HEK293 (cell line): ENCODE measurements around the gene ERRFI1.

ENCODE experiments used
- BCL11A ChIP-seq: fragments of 450-650 bp; formaldehyde crosslinking; IDR thresholded peaks from 2 replicates; pipeline ENCODE4 v1.5.1; 2016; ENCODE audit warnings: low read depth, missing biosample characterization, missing genetic modification characterization
- BCL11B ChIP-seq: fragments of 450-650 bp; formaldehyde crosslinking; IDR thresholded peaks from 2 replicates; pipeline ENCODE4 v1.5.1; 2016; ENCODE audit warnings: low read depth, missing biosample characterization, missing genetic modification characterization
- MYNN ChIP-seq: fragments of 450-650 bp; formaldehyde crosslinking; IDR thresholded peaks from 2 replicates; pipeline ENCODE4 v1.5.1; 2016; ENCODE audit warnings: missing biosample characterization, missing genetic modification characterization, borderline replicate concordance
- OVOL3 ChIP-seq: fragments of 450-650 bp; formaldehyde crosslinking; IDR thresholded peaks from 2 replicates; pipeline ENCODE4 v1.5.1; 2016; ENCODE audit warnings: missing biosample characterization, missing genetic modification characterization
- PRDM1 ChIP-seq: fragments of 450-650 bp; formaldehyde crosslinking; IDR thresholded peaks from 2 replicates; pipeline ENCODE4; 2016; ENCODE audit warnings: missing biosample characterization, missing genetic modification characterization
- SCRT1 ChIP-seq: fragments of 450-650 bp; formaldehyde crosslinking; IDR thresholded peaks from 2 replicates; pipeline ENCODE4 v1.5.1; 2016; ENCODE audit warnings: missing biosample characterization, missing genetic modification characterization, borderline replicate concordance
- SP7 ChIP-seq: fragments of 450-650 bp; formaldehyde crosslinking; IDR thresholded peaks from 2 replicates; pipeline ENCODE4 v1.5.1; 2016; ENCODE audit warnings: missing biosample characterization, missing genetic modification characterization
- WT1 ChIP-seq: fragments of 450-650 bp; formaldehyde crosslinking; IDR thresholded peaks from 2 replicates; pipeline ENCODE4 v1.5.1; 2016; ENCODE audit warnings: missing biosample characterization, missing genetic modification characterization
- ZBTB7A ChIP-seq: fragments of 450-650 bp; formaldehyde crosslinking; IDR thresholded peaks from 2 replicates; pipeline ENCODE4 v1.5.1; 2016; ENCODE audit warnings: low read depth, missing biosample characterization, missing genetic modification characterization
- ZNF239 ChIP-seq: fragments of 450-650 bp; formaldehyde crosslinking; IDR thresholded peaks from 2 replicates; pipeline ENCODE4 v1.5.1; 2016; ENCODE audit warnings: missing biosample characterization, missing genetic modification characterization
- ZNF248 ChIP-seq: fragments of 450-650 bp; formaldehyde crosslinking; IDR thresholded peaks from 2 replicates; pipeline ENCODE4 v1.5.1; 2017; ENCODE audit warnings: missing biosample characterization, missing genetic modification characterization
- ZNF341 ChIP-seq: fragments of 450-650 bp; formaldehyde crosslinking; IDR thresholded peaks from 2 replicates; pipeline ENCODE4; 2016; ENCODE audit warnings: low read depth, missing biosample characterization, missing genetic modification characterization
- ZNF514 ChIP-seq: fragments of 450-650 bp; formaldehyde crosslinking; IDR thresholded peaks from 2 replicates; pipeline ENCODE4 v1.5.1; 2016; ENCODE audit warnings: missing biosample characterization, missing genetic modification characterization
- ZNF530 ChIP-seq: fragments of 450-650 bp; formaldehyde crosslinking; IDR thresholded peaks from 2 replicates; pipeline ENCODE4 v1.5.1; 2016; ENCODE audit warnings: low read depth, missing biosample characterization, missing genetic modification characterization
- ZNF561 ChIP-seq: fragments of 450-650 bp; IDR thresholded peaks from 2 replicates; pipeline ENCODE4 v1.5.1; 2018; ENCODE audit warnings: missing biosample characterization, missing genetic modification characterization, borderline replicate concordance
- ZNF785 ChIP-seq: fragments of 450-650 bp; formaldehyde crosslinking; IDR thresholded peaks from 2 replicates; pipeline ENCODE4 v1.5.1; 2016; ENCODE audit warnings: missing biosample characterization, missing genetic modification characterization
- ZNF791 ChIP-seq: fragments of 450-650 bp; formaldehyde crosslinking; IDR thresholded peaks from 2 replicates; pipeline ENCODE4 v1.5.1; 2016; ENCODE audit warnings: missing biosample characterization, missing genetic modification characterization
- TF ChIP-seq, protein P1 (sequence below): IDR thresholded peaks from 2 replicates; pipeline ENCODE4 v1.6.1; 2011; ENCODE audit warnings: mild to moderate bottlenecking, low read depth, low read length, borderline replicate concordance
- TF ChIP-seq, protein P2 (sequence below): fragments of 450-650 bp; formaldehyde crosslinking; IDR thresholded peaks from 2 replicates; pipeline ENCODE4 v1.5.1; 2016; ENCODE audit warnings: missing biosample characterization, missing genetic modification characterization
- TF ChIP-seq, protein P3 (sequence below): fragments of 450-650 bp; formaldehyde crosslinking; IDR thresholded peaks from 2 replicates; pipeline ENCODE4 v1.5.1; 2016; ENCODE audit warnings: missing biosample characterization, missing genetic modification characterization
- TF ChIP-seq, protein P4 (sequence below): fragments of 450-650 bp; formaldehyde crosslinking; IDR thresholded peaks from 2 replicates; pipeline ENCODE4 v1.5.1; 2017; ENCODE audit warnings: missing biosample characterization, mild to moderate bottlenecking, missing genetic modification characterization, moderate library complexity

The ERRFI1 gene

DNA sequence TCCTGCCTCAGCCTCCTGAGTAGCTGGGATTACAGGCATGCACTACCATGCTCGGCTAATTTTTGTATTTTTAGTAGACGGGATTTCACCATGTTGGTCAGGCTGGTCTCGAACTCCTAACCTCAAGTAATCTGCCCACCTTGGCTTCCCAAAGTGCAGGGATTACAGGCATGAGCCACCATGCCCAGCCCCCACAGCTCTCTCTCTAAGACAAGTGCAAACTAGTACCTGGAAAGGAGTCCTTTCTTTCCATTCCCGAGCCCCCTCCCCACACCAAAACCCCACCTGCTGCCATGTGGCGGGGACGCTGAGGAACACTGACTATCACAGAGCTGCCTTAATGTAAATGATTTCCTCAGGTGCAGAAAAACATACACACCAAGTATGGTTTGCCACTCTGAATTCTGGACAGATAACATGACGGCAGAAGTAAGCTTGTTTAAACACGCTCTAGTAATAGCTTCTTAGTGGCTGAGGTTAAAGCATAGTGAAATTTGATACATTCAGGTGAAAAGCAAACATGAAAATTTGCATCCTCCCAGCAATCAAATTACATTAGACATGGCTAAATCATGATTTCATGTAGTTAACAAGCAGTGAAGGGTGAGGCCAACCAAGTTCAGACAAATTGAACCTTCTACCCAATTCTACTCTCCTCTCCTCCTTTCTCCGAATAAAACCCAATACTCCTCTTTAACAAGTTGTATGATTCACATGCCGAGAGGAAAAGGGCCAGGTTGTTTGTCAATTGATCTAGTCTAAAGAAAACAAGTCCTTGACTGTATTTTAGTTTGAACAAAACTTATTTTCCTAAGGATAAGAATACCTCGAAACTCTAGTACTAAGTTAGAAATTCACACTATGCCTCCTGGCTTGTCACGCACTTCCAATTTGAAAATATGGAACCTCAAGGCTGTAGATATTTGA, 19.8 kb downstream of the ERRFI1 start (continued):
- 0 out of 2 replicates have a peak, but pooled peaks have one; percentile 41 for TF ChIP-seq ZNF561
- no peak for TF ChIP-seq ZNF341 (tag by site-specific recombination)
- no peak for TF ChIP-seq ZNF791 (tag by site-specific recombination)
- peak; percentile 95 for TF ChIP-seq SP7 (tag by site-specific recombination)
- TF ChIP-seq ZBTB7A (tag by site-specific recombination) = no peak
- TF ChIP-seq WT1 (tag by site-specific recombination) = peak; percentile 100
- 0 out of 2 replicates have a peak, but pooled peaks have one; percentile 32 for TF ChIP-seq SCRT1
- peak; percentile 69; the same call in 1 of the 2 replicates for TF ChIP-seq BCL11A (tag by site-specific recombination)
- TF ChIP-seq OVOL3 = peak; percentile 31; the same call in 1 of the 2 replicates
- no peak for TF ChIP-seq ZNF785 (tag by site-specific recombination)
- no peak for TF ChIP-seq ZNF239
- no peak for TF ChIP-seq ZNF530 (tag by site-specific recombination)
- TF ChIP-seq, protein P1, sequence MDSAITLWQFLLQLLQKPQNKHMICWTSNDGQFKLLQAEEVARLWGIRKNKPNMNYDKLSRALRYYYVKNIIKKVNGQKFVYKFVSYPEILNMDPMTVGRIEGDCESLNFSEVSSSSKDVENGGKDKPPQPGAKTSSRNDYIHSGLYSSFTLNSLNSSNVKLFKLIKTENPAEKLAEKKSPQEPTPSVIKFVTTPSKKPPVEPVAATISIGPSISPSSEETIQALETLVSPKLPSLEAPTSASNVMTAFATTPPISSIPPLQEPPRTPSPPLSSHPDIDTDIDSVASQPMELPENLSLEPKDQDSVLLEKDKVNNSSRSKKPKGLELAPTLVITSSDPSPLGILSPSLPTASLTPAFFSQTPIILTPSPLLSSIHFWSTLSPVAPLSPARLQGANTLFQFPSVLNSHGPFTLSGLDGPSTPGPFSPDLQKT = no peak
- TF ChIP-seq ZNF248 (tag by site-specific recombination) = no peak
- TF ChIP-seq, protein P2, sequence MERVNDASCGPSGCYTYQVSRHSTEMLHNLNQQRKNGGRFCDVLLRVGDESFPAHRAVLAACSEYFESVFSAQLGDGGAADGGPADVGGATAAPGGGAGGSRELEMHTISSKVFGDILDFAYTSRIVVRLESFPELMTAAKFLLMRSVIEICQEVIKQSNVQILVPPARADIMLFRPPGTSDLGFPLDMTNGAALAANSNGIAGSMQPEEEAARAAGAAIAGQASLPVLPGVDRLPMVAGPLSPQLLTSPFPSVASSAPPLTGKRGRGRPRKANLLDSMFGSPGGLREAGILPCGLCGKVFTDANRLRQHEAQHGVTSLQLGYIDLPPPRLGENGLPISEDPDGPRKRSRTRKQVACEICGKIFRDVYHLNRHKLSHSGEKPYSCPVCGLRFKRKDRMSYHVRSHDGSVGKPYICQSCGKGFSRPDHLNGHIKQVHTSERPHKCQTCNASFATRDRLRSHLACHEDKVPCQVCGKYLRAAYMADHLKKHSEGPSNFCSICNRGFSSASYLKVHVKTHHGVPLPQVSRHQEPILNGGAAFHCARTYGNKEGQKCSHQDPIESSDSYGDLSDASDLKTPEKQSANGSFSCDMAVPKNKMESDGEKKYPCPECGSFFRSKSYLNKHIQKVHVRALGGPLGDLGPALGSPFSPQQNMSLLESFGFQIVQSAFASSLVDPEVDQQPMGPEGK (tag by site-specific recombination) = 0 out of 2 replicates have a peak, but pooled peaks have one; percentile 29
- no peak for TF ChIP-seq MYNN (tag by site-specific recombination)
- no peak for TF ChIP-seq BCL11B (tag by site-specific recombination)
- TF ChIP-seq, protein P3, sequence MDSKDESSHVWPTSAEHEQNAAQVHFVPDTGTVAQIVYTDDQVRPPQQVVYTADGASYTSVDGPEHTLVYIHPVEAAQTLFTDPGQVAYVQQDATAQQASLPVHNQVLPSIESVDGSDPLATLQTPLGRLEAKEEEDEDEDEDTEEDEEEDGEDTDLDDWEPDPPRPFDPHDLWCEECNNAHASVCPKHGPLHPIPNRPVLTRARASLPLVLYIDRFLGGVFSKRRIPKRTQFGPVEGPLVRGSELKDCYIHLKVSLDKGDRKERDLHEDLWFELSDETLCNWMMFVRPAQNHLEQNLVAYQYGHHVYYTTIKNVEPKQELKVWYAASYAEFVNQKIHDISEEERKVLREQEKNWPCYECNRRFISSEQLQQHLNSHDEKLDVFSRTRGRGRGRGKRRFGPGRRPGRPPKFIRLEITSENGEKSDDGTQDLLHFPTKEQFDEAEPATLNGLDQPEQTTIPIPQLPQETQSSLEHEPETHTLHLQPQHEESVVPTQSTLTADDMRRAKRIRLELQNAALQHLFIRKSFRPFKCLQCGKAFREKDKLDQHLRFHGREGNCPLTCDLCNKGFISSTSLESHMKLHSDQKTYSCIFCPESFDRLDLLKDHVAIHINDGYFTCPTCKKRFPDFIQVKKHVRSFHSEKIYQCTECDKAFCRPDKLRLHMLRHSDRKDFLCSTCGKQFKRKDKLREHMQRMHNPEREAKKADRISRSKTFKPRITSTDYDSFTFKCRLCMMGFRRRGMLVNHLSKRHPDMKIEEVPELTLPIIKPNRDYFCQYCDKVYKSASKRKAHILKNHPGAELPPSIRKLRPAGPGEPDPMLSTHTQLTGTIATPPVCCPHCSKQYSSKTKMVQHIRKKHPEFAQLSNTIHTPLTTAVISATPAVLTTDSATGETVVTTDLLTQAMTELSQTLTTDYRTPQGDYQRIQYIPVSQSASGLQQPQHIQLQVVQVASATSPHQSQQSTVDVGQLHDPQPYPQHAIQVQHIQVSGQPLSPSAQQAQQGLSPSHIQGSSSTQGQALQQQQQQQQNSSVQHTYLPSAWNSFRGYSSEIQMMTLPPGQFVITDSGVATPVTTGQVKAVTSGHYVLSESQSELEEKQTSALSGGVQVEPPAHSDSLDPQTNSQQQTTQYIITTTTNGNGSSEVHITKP (tag by site-specific recombination) = peak; percentile 45
- no peak for TF ChIP-seq ZNF514
- TF ChIP-seq PRDM1 (tag by site-specific recombination) = peak; percentile 79
- TF ChIP-seq, protein P4, sequence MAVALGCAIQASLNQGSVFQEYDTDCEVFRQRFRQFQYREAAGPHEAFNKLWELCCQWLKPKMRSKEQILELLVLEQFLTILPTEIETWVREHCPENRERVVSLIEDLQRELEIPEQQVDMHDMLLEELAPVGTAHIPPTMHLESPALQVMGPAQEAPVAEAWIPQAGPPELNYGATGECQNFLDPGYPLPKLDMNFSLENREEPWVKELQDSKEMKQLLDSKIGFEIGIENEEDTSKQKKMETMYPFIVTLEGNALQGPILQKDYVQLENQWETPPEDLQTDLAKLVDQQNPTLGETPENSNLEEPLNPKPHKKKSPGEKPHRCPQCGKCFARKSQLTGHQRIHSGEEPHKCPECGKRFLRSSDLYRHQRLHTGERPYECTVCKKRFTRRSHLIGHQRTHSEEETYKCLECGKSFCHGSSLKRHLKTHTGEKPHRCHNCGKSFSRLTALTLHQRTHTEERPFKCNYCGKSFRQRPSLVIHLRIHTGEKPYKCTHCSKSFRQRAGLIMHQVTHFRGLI (tag by site-specific recombination) = peak; percentile 75; the same call in 1 of the 2 replicates
